ENCODE results near the gene ZMYND8.

The ZMYND8 gene

DNA sequence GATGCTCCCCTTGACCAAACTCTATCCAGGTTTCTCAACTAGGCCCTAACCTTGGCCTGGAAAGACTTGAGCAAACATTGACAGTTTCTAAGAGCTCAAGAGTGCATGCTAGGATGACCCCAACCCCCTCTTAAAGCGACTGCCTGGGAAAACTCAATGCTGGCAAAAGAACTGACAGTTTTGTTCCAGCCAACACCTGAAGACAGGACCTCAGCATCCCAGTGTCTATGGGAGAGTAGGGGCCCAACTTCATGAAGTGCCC, 119.9 kb downstream of the ZMYND8 start:
- CTCF ChIA-PET: interaction anchor here (0.8 to 2.0 kb wide), 3 partner anchors 36 to 384 kb away, joined by 3 to 14 read pairs (median 4); no protein-coding TSS in a partner anchor
- no peak for DNase-seq (ENCODE audit: low read depth, low spot score)
- H3K4me3 ChIP-seq (ENCODE audit: low read depth, low read length): no peak overlapping the region
- POLR2A ChIA-PET: interaction anchor here (1.0 kb wide), 1 partner anchor 40 kb away, joined by 3 read pairs; no protein-coding TSS in a partner anchor
- TF ChIP-seq, protein P1, sequence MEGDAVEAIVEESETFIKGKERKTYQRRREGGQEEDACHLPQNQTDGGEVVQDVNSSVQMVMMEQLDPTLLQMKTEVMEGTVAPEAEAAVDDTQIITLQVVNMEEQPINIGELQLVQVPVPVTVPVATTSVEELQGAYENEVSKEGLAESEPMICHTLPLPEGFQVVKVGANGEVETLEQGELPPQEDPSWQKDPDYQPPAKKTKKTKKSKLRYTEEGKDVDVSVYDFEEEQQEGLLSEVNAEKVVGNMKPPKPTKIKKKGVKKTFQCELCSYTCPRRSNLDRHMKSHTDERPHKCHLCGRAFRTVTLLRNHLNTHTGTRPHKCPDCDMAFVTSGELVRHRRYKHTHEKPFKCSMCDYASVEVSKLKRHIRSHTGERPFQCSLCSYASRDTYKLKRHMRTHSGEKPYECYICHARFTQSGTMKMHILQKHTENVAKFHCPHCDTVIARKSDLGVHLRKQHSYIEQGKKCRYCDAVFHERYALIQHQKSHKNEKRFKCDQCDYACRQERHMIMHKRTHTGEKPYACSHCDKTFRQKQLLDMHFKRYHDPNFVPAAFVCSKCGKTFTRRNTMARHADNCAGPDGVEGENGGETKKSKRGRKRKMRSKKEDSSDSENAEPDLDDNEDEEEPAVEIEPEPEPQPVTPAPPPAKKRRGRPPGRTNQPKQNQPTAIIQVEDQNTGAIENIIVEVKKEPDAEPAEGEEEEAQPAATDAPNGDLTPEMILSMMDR (IDR thresholded peaks at IDR 0.05; ENCODE audit: insufficient read depth, low read length, missing control alignments): no peak

DNA sequence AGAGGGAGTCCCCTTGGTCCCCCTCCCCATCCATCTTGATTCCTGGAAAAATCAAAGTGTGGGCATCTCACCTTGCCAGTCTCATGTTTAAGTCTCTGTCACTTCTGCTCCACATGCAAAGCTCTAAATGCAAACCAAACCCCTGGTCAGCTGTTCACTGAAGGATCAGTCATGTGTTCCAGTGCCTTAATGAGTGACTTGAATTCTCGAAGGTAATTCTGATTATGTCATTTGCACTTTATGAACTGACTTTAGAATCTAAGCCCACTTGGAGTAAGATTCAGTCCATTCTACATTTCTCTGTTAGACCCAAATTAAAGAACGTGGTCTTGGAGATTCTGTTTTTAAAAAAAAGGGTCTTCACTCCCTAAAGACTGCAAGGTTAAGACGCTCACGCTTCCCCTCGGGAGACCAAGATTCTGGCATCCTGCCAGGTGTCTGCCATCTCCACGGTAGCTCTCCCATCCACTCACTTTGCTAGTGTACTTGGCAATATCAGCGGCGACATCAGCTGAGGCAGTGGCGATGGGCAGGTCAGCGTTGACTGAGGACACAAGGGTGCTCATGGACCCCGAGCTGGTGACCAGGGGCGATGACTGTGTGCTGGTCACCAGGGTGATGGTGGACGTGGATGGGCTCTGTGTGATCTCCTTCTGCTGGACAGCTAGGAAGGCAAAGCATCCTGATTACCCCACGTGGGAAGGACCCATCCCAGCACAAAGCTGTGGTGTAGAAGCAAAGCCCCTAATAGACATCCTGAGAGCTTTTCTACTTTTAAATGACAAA, 120.5 kb downstream of the ZMYND8 start:
- POLR2A ChIA-PET: interaction anchor here (1.0 kb wide), 1 partner anchor 40 kb away, joined by 3 read pairs; no protein-coding TSS in a partner anchor
- TF ChIP-seq, protein P1 (IDR thresholded peaks at IDR 0.05; ENCODE audit: insufficient read depth, low read length, missing control alignments): no peak
- DNase-seq (ENCODE audit: low read depth, low spot score): no peak
- CTCF ChIA-PET: interaction anchor here (0.8 to 2.0 kb wide), 3 partner anchors 37 to 385 kb away, joined by 3 to 14 read pairs (median 4); no protein-coding TSS in a partner anchor
- H3K4me3 ChIP-seq (ENCODE audit: low read depth, low read length): no peak overlapping the region

- DNase-seq (ENCODE audit: low read depth, low spot score): no peak
- no peak overlapping the region for H3K4me3 ChIP-seq (ENCODE audit: low read depth, low read length)
- ChIA-PET POLR2A (no interaction called here), CTCF (interaction anchor here (0.7 to 1.9 kb wide), 7 partner anchors 12 to 483 kb away, joined by 3 to 13 read pairs (median 4); no protein-coding TSS in a partner anchor)
- TF ChIP-seq, protein P1 (IDR thresholded peaks at IDR 0.05; ENCODE audit: insufficient read depth, low read length, missing control alignments): no peak
Measured at GRCh38 chr20:47235111-47235510, 121.4 kb downstream of the ZMYND8 start.

DNA sequence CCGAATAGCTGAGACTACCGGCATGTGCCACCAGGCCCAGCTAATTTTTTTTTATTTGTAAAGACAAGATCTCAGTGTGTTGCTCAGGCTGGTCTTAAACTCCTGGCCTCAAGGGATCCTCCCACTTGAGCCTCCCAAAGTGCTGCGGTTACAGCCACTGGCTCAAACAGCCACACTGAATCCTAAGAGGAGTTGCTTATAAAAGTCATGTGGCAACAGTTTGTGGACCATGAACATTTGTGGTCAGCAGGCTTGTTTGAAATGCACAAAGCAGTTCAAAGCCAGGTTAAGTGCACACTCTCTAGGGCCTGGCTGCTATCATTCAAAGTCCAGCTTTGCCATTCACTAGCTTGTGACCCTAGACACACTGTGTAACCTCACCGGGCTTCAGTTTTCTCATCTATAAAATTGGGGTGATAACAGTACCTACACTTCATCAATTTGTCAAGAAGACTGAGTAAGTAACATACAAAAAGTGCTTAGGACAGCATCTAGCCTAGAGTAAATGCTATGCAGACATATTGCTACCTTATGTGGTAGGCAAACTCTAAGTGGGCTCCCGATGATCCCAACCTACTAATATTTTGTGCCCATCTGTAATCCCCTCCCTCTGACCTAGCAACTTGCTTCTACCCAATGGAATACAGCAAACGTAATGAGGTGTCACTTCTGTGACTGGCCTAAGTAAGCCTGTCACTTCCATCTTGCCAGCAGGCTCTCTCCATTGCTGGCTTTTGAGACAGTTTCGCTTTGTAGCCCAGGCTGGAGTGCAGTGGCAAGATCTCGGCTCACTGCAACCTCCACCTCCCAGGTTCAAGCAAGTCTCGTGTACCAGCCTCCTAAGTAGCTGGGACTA, 122.9 kb downstream of the ZMYND8 start:
- POLR2A ChIA-PET: no interaction called here
- DNase-seq (ENCODE audit: low read depth, low spot score): peak; percentile 56
- CTCF ChIA-PET: interaction anchor here (1.2 to 7.4 kb wide), 6 partner anchors 11 to 481 kb away, joined by 3 to 49 read pairs (median 9); no protein-coding TSS in a partner anchor
- no peak overlapping the region for H3K4me3 ChIP-seq (ENCODE audit: low read depth, low read length)
- TF ChIP-seq, protein P1 (IDR thresholded peaks at IDR 0.05; ENCODE audit: insufficient read depth, low read length, missing control alignments): no peak

DNA sequence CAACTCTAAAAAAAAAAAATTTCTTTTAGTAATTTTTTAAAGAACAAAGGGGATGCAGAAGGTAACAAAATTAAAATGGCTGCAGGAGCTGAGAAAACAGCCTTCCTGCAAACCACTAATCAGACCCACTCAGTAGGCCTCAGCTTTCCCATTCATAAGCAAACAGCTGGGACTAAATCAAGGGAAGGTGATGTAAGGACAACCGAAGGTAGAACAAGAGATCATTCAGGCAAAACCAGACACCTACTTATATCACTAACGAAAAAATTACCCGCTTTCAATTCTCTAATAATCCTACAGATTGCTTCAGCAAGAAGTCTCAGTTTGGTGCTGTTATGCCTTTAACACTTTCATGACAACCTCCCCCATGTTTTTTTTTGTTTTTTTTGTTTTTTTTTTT, 124.0 kb downstream of the ZMYND8 start:
- ChIA-PET POLR2A (interaction anchor here (0.6 kb wide), 1 partner anchor 130 kb away, joined by 3 read pairs; no protein-coding TSS in a partner anchor), CTCF (interaction anchor here (0.7 to 7.4 kb wide), 6 partner anchors 9 to 385 kb away, joined by 3 to 49 read pairs (median 3); no protein-coding TSS in a partner anchor)
- no peak for DNase-seq (ENCODE audit: low read depth, low spot score)
- no peak overlapping the region for H3K4me3 ChIP-seq (ENCODE audit: low read depth, low read length)
- TF ChIP-seq, protein P1 (IDR thresholded peaks at IDR 0.05; ENCODE audit: insufficient read depth, low read length, missing control alignments): no peak
